ENCODE measurements around the gene DIAPH3. TPM values are rescaled to one million over a fixed set of nuclear protein-coding genes. Genes with fewer than 3 reads are reported as not detected.
"Not testable (repeated sequence)": the region's sequence is repeated elsewhere in the genome, so short reads cannot be mapped to it uniquely, and the experiment has no call there.

Gene DIAPH3
- total RNA-seq, 2 experiments from 2014 or later, result 20.0 to 21.0 TPM

DNA sequence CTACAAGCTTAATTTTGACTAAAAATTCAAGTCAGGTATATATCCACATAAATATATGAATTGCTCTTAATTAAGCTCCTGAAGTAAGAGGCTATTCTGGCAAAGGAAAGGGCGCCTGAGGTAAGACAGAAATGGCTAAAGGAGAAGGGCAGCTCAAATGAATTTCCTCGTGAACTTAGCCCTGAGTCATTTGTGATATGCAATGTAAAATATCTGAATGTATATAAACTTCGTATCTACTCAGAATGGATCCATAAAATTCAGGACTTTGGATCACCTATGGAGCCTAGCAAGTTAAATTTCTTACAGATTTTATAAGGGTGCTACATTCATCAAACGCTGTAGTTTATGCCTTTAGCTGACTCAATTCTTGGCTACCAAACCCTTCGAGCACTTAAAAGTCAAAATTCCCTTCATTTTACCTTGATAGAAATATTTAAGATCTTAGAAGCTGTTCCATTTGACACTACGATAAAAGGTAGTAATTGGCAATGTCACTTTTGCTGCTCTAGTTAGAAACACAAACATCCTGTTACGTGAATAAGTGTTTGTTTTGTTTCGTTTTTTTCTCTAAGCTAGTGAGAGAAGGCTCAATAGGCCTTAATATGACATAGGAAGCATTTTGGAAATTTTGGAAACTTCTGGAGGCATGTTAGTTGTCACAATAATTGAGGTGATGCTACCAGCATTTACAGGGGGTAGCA is 69.2 kb downstream of the DIAPH3 start:
- Mint-ChIP-seq H3K27ac (no peak overlapping the region), H3K4me1 (no peaks in the 10 kb centered on the region), H3K9me3 (no peaks in the 10 kb centered on the region), H3K4me3 (no peak overlapping the region), H3K27me3 (peaks cover 3% of the 10 kb centered on the region), H3K36me3 (peaks cover 10% of the 10 kb centered on the region)
- no peak for DNase-seq

DNA sequence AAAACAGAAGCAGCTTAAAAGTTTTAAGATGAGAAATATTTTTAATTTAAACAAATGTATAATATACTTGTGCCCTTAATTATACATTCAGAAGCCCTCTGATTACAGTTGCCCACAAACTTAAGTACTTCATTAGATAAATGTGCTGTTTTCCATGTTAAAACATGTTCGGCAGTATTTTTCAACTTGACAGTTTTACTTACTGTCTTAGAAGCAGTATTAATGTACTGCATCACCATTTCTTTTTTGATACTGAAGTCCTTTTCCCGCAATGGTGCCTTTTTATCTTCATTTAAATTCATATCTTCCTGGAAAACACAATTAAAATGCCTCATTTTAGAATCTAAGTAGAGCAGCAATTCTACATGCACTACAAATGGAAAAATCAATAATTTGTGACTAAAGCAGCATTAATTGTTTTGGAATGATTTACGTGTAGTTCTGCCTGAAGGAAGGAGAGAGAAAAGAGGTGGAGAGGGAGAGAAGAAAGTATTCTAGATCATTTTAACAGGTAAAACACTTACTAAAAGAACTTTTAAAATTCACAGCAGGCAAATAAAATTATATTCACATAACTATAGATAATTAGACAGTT is 70.2 kb downstream of the DIAPH3 start:
- no peak overlapping the region for H3K27ac Mint-ChIP-seq
- no peaks in the 10 kb centered on the region for H3K9me3 Mint-ChIP-seq
- no peaks in the 10 kb centered on the region for H3K4me1 Mint-ChIP-seq
- no peak overlapping the region for H3K4me3 Mint-ChIP-seq
- peaks cover 11% of the 10 kb centered on the region for H3K36me3 Mint-ChIP-seq
- DNase-seq, result no peak
- no peaks in the 10 kb centered on the region for H3K27me3 Mint-ChIP-seq

DNA sequence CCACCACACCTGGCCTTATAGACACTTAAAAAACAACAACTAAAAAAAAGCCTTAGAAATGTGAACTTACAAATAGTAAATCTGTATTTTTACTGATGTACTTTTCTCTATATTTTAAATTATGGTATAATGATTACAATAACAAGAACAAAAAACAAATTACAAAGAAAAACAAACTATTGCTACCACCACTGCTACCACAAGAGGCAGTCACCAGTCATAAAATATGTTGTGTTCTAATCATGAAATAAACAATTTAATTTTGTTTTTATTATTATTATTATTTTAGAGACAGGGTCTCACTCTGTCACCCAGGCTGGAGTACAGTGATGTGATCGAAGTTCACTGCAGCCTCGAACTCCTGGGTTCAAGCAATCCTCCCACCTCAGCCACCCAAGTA is 72.2 kb downstream of the DIAPH3 start:
- Mint-ChIP-seq H3K27me3 (no peaks in the 10 kb centered on the region), H3K9me3 (no peaks in the 10 kb centered on the region), H3K4me3 (no peak overlapping the region), H3K36me3 (peaks cover 7% of the 10 kb centered on the region), H3K27ac (no peak overlapping the region), H3K4me1 (no peaks in the 10 kb centered on the region)
- DNase-seq, result no peak

DNA sequence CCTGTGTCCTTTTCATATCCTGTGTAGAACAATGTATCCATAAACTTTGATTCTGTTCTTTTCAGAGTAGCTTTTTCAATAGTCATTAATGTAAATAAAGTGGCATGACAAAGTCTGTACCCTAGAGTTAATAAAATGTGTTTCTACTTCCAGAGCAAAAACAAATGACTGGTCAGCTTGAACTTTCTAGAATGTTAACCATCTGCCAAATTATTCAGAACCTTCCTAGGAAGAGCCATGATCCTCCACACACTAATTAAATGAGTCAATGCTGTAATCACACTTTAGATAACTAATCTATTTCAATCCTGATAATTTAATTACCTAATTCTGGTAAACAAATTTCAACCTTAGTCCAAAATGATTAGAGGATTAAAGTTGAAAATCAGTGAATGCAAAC is 73.2 kb downstream of the DIAPH3 start:
- Mint-ChIP-seq H3K36me3 (peaks cover 7% of the 10 kb centered on the region), H3K9me3 (no peaks in the 10 kb centered on the region), H3K27ac (no peak overlapping the region), H3K4me1 (no peaks in the 10 kb centered on the region), H3K27me3 (no peaks in the 10 kb centered on the region), H3K4me3 (no peak overlapping the region)
- no peak for DNase-seq

DNA sequence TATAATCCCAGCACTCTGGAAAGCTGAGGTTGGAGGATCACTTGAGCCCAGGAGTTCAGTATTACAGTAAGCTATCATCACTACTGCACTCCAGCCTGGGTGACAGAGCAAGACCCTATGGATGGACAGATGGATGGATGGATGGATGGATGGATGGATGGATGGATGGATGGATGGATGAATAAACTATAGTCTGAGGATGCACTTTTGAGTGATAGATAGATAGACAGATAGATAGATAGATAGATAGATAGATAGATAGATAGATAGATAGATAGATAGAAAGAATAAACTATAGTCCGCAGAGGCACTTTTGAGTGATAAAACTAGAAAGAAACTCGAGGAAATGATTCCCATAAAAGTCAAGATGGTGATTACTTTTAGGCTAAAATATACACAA is 79.9 kb downstream of the DIAPH3 start:
- not testable (repeated sequence) for DNase-seq, H3K4me3 Mint-ChIP-seq, H3K27ac Mint-ChIP-seq, H3K9me3 Mint-ChIP-seq, H3K27me3 Mint-ChIP-seq, H3K4me1 Mint-ChIP-seq, H3K36me3 Mint-ChIP-seq

DNA sequence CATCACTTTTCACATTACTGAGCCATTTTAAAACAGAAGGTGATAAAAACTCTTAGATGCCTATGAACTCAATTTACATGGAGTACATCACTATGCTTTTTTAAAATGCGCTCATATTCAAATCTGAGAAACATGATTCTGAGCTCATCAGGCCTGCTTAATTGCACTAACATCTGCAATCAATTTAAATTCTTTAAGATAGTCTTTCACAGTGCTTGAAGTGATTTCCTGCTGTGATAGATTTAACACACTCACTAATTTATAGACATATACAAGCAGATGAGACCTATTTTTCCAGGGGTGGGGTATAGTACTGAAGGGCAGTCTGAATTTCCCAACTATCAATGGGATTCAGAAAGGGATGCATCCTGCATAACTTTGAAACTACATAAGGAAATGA is 82.9 kb downstream of the DIAPH3 start:
- no peaks in the 10 kb centered on the region for H3K4me1 Mint-ChIP-seq

DNA sequence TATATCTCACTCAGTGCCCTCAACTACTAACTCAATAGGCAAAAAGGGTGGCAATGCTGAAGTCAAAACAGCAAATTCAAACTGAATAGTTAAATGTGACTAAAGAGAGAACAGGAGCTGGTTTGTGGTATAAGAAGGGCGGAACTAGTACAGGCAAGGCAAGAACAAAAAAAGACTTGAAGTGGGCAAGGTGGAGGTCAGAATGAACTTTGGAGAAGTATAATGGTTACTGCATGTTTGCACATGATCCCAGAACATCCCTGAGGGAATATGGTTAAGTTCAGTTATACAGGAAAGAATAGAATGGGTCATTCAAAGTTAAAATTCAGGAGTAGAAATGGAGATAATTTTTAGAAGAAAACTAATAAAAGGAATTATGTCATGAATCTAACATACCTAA is 85.5 kb downstream of the DIAPH3 start:
- H3K4me1 Mint-ChIP-seq, result no peaks in the 10 kb centered on the region
- H3K4me3 Mint-ChIP-seq, result no peak overlapping the region
- no peaks in the 10 kb centered on the region for H3K36me3 Mint-ChIP-seq
- no peak overlapping the region for H3K27ac Mint-ChIP-seq
- peaks cover 10% of the 10 kb centered on the region for H3K27me3 Mint-ChIP-seq
- H3K9me3 Mint-ChIP-seq, result peaks cover 1% of the 10 kb centered on the region
- DNase-seq, result no peak

More for the DNA sequence above, 82.9 kb downstream of the DIAPH3 start:
- Mint-ChIP-seq H3K36me3 (no peaks in the 10 kb centered on the region), H3K27me3 (peaks cover 10% of the 10 kb centered on the region), H3K9me3 (peaks cover 1% of the 10 kb centered on the region), H3K27ac (no peak overlapping the region), H3K4me3 (no peak overlapping the region)
- DNase-seq, result no peak

DNA sequence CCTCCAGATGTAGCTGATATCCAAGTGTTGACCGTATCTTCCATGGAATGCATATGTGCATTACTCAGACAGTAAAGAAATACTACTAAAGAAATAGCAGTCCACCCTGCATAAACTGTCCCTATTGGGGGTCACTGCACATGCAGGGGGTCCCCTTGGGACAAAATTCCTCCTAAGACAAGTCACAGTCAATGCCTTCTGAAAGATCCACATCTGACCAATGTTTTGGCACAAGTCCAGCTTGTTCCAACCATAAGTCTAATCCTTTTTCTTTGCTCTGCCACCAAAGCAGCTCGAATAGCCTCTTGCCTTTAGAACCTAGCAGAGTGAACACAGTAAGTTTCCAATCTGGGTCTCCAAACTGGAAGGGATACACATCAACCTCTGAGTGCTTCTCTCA is 87.9 kb downstream of the DIAPH3 start:
- peaks cover 10% of the 10 kb centered on the region for H3K27me3 Mint-ChIP-seq
- peaks cover 2% of the 10 kb centered on the region for H3K36me3 Mint-ChIP-seq
- H3K27ac Mint-ChIP-seq, result no peak overlapping the region
- H3K4me1 Mint-ChIP-seq, result no peaks in the 10 kb centered on the region
- H3K4me3 Mint-ChIP-seq, result no peak overlapping the region
- DNase-seq, result no peak
- H3K9me3 Mint-ChIP-seq, result no peaks in the 10 kb centered on the region

DNA sequence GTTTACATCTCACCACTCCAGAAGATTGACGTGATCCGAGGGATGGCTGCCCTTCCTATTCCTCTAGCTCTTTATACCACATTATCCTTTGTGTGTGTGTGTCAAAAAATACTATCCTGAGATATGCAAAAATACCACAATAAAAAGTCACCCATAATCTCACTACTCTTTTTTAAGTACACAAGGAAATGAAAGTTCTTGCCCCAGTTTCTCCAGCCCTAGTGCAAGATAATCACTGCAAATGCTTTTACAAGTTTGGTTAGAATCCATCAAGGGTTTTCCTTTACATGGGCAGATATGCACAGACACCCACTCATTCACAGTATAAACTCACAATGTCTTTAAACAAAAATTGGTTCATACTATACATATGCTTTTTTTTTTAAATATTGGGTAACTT is 89.3 kb downstream of the DIAPH3 start:
- Mint-ChIP-seq H3K27me3 (peaks cover 10% of the 10 kb centered on the region), H3K4me1 (no peaks in the 10 kb centered on the region)

DNA sequence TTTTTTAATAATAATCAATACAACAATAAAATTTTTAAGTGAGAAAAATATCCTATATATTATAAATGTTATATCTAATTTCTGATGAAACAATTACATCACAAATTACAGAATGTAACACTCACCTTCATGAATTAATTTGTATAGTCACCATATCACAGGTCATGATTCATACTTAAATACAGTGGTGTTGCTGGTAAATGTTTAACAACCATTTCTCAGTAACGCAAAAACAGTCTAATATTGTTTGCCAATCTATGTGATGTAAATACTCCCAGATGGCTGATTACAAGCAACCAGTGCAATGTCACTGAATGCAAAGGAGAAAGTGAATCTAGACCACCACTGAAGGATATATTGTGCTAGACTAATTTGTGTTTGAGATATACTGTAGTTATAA is 97.5 kb downstream of the DIAPH3 start:
- no peak overlapping the region for H3K27ac Mint-ChIP-seq
- no peaks in the 10 kb centered on the region for H3K9me3 Mint-ChIP-seq
- H3K36me3 Mint-ChIP-seq, result peaks cover 2% of the 10 kb centered on the region
- no peaks in the 10 kb centered on the region for H3K27me3 Mint-ChIP-seq
- H3K4me1 Mint-ChIP-seq, result peaks cover 2% of the 10 kb centered on the region
- no peak overlapping the region for H3K4me3 Mint-ChIP-seq
- DNase-seq, result no peak

More for the DNA sequence above, 89.3 kb downstream of the DIAPH3 start:
- H3K27ac Mint-ChIP-seq, result no peak overlapping the region
- H3K36me3 Mint-ChIP-seq, result peaks cover 2% of the 10 kb centered on the region
- no peak overlapping the region for H3K4me3 Mint-ChIP-seq
- H3K9me3 Mint-ChIP-seq, result no peaks in the 10 kb centered on the region
- DNase-seq, result no peak

DNA sequence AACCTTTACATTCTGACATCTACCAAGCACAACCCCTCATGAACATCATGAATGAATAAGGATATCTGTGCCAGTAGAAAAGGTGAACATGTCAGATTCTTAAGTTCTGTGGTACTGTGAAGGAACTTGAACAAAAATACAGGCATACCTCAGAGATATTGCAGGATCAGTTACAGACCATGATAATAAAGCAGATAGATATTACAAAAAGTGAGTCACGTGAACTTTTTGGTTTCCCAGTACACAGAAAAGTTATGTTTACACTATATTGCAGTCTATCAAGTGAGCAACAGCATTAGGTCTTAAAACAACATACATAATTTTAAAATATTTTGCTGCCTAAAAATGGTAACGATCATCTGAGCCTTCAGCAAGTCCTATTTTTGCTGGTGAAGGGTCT is 101.2 kb downstream of the DIAPH3 start:
- no peaks in the 10 kb centered on the region for H3K36me3 Mint-ChIP-seq
- DNase-seq, result no peak
- no peak overlapping the region for H3K4me3 Mint-ChIP-seq
- H3K27ac Mint-ChIP-seq, result no peak overlapping the region
- no peaks in the 10 kb centered on the region for H3K9me3 Mint-ChIP-seq
- H3K27me3 Mint-ChIP-seq, result no peaks in the 10 kb centered on the region
- H3K4me1 Mint-ChIP-seq, result peaks cover 2% of the 10 kb centered on the region

DNA sequence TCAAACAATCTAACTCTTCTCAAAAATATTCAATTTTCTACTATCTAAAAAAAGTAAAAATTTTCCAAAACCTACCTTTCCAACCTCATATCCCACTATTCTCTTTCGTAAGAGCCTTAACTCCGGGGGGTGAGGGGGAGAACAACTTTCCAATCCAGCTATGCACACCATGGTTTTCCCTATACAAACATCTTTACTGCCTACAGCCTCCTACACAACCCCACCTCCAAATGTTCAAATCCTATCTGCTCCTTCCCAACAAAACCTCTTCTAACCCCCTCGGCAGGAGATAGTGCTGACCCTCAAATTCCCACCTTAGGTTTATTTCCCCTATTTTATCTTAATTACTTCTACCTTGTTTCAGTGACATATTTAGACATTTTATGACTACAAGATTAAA is 102.0 kb downstream of the DIAPH3 start:
- H3K27me3 Mint-ChIP-seq, result no peaks in the 10 kb centered on the region
- H3K4me1 Mint-ChIP-seq, result peaks cover 2% of the 10 kb centered on the region
- no peak overlapping the region for H3K4me3 Mint-ChIP-seq
- no peaks in the 10 kb centered on the region for H3K36me3 Mint-ChIP-seq
- no peaks in the 10 kb centered on the region for H3K9me3 Mint-ChIP-seq
- DNase-seq, result no peak
- no peak overlapping the region for H3K27ac Mint-ChIP-seq

DNA sequence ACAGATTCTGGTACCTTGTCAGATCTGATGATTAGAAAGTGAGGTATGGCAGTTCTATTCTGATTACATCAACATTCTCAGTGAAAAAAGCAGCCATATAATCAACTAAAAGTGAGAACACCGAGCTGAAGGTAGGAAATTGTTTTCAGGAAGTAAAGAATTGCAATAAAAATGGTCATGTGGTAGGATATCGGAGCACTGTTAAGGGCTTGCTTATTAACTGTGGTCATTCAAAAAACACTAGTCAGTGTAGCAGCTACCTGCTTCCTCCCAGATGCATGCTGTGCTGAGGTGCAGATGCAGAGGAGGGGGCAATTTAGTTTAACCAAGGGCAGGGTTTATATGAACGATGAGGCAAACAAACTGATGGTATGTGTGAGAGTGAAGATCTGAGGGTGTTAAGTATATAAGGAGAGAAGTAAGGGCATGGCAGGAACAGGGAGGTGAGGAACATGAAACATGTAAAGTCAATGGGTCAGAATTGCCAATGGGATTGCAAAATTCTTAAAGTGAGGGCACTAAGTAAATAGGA is 111.9 kb downstream of the DIAPH3 start:
- Mint-ChIP-seq H3K4me3 (no peak overlapping the region), H3K36me3 (no peaks in the 10 kb centered on the region), H3K9me3 (no peaks in the 10 kb centered on the region), H3K27me3 (peaks cover 20% of the 10 kb centered on the region), H3K27ac (no peak overlapping the region), H3K4me1 (no peaks in the 10 kb centered on the region)
- no peak for DNase-seq

DNA sequence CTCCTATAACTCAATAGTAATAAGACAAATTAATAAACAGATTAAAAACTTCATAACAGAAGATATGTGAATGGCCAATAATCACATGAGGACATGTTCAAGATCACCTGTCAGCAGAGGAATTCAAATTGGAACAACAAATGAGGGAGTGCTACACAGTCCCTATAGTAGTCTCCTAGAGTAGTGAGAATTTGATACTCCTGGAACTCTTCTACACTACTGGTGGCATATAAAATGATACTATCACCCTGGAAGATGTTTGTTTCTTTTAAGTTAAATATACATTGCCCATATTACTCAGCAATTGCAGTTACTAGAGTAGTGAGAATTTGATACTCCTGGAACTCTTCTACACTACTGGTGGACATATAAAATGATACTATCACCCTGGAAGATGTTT is 115.4 kb downstream of the DIAPH3 start:
- peaks cover 20% of the 10 kb centered on the region for H3K27me3 Mint-ChIP-seq
- not testable (repeated sequence) for DNase-seq, H3K9me3 Mint-ChIP-seq, H3K4me3 Mint-ChIP-seq, H3K36me3 Mint-ChIP-seq, H3K4me1 Mint-ChIP-seq, H3K27ac Mint-ChIP-seq

DNA sequence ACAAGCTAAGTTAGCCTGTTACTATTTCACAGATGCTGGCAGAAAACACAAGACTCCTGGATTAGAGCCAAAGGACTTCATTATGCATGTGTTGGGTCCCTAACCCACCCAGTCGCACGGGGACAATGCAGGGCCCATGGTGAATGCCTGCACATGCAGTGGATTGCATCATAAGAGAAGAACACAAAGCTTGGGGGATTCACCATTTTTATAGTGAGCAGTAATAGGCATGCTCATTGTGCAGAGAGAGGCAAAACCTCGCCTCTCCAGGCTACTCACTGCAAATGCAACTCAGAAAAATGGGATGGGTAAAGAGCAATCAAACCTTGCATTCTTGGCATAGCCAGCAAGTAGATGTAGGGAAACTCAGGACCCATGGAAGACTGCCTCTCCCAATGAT is 115.8 kb downstream of the DIAPH3 start:
- DNase-seq, result no peak
- H3K27me3 Mint-ChIP-seq, result peaks cover 20% of the 10 kb centered on the region
- H3K27ac Mint-ChIP-seq, result no peak overlapping the region
- no peaks in the 10 kb centered on the region for H3K4me1 Mint-ChIP-seq
- no peaks in the 10 kb centered on the region for H3K9me3 Mint-ChIP-seq
- peaks cover 3% of the 10 kb centered on the region for H3K36me3 Mint-ChIP-seq
- no peak overlapping the region for H3K4me3 Mint-ChIP-seq

DNA sequence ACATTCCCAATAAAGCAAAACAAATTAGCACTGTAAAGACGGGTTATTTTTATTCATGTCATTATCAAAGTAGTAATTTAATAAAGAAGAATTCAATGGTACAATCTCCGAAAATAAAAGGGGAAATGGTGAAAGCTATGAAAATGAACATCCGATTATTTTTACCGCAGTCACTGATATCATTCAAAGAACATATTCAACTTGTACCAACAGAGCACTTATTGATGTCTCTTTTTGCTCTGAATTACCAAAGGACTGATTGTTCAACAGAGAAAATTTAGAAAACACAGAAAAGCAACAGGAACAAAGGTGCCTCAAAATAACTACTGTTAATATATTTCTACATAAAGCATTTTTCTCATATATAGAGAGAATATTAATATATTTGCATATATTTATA is 119.4 kb downstream of the DIAPH3 start:
- Mint-ChIP-seq H3K4me3 (no peak overlapping the region), H3K9me3 (no peaks in the 10 kb centered on the region), H3K36me3 (peaks cover 6% of the 10 kb centered on the region), H3K27me3 (peaks cover 6% of the 10 kb centered on the region), H3K27ac (no peak overlapping the region), H3K4me1 (no peaks in the 10 kb centered on the region)
- no peak for DNase-seq

All from activated naive CD8-positive, alpha-beta T cell treated with anti-CD3 and anti-CD28 coated beads for 36 hours (primary cell).